ENCODE data around the gene ISG20. TPM values are rescaled to one million over a fixed set of nuclear protein-coding genes. Genes with fewer than 3 reads are reported as not detected.

Gene ISG20
- total RNA-seq, 1 experiment from 2014 or later = 9.7 TPM

DNA sequence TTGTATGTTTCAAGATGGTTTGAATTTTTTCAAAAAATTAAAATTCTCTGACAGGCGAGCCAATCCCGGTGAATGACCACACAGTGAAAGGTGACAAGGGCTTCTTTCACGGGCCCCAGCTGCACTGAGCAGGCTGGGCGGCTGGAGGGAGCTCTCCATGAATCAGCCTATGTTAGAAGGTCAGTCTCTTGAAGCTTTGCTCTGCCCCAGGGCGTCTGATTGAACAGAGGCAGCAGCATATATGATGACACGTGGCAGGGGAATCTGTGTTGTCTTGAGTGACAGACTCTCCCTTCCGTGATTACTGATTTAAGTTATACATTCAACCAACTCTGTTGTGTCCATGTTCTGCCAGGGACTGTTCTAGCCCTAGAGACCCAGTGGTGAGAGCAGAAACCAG lies 51.5 kb downstream of the ISG20 start:
- ChIA-PET CTCF (no interaction called here), POLR2A (interaction anchor here (0.7 kb wide), 1 partner anchor 23 kb away, joined by 3 read pairs; no protein-coding TSS in a partner anchor)
- H3K4me1 Mint-ChIP-seq (ENCODE audit: insufficient read depth, unreplicated experiment) = no peaks in the 10 kb centered on the region
- H3K36me3 Mint-ChIP-seq (ENCODE audit: insufficient read depth, unreplicated experiment) = peaks cover 7% of the 10 kb centered on the region
- TF ChIP-seq, protein P1, sequence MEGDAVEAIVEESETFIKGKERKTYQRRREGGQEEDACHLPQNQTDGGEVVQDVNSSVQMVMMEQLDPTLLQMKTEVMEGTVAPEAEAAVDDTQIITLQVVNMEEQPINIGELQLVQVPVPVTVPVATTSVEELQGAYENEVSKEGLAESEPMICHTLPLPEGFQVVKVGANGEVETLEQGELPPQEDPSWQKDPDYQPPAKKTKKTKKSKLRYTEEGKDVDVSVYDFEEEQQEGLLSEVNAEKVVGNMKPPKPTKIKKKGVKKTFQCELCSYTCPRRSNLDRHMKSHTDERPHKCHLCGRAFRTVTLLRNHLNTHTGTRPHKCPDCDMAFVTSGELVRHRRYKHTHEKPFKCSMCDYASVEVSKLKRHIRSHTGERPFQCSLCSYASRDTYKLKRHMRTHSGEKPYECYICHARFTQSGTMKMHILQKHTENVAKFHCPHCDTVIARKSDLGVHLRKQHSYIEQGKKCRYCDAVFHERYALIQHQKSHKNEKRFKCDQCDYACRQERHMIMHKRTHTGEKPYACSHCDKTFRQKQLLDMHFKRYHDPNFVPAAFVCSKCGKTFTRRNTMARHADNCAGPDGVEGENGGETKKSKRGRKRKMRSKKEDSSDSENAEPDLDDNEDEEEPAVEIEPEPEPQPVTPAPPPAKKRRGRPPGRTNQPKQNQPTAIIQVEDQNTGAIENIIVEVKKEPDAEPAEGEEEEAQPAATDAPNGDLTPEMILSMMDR (IDR thresholded peaks at IDR 0.05; ENCODE audit: unreplicated experiment) = no peak
- H3K27me3 Mint-ChIP-seq (ENCODE audit: insufficient read depth, unreplicated experiment) = peaks cover 26% of the 10 kb centered on the region
- no peak for DNase-seq (ENCODE audit: unreplicated experiment)
- no peak overlapping the region for H3K4me3 Mint-ChIP-seq (ENCODE audit: unreplicated experiment)
- H3K9me3 Mint-ChIP-seq (ENCODE audit: unreplicated experiment) = peaks cover 7% of the 10 kb centered on the region
- intact Hi-C loops (cut with micrococcal nuclease) = no loop called here
- no peak overlapping the region for H3K27ac Mint-ChIP-seq (ENCODE audit: low read depth, unreplicated experiment)
- BruUV-seq (replicated peaks) = no TSS peak

DNA sequence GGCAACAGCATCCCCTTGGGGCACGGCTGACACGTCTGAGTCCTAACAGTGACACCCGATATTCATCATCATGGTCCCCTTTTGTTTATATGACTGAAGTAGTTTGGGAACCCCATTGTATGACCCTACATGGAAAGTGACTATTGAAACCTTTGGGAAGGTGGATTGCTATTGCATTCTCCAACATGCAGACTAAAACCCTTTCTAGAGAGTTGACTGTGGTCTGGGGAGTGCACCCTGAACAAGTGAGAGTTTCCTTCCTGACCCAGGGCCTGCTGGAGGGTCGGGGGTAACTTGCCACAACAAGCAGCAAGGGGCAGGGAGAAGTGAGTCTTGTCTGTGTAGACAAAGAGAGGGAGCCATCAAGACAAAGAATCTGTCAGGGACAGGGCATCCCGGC lies 54.4 kb downstream of the ISG20 start:
- intact Hi-C loops (cut with micrococcal nuclease) = no loop called here
- BruUV-seq (replicated peaks) = no TSS peak
- no peak for DNase-seq (ENCODE audit: unreplicated experiment)
- H3K27ac Mint-ChIP-seq (ENCODE audit: low read depth, unreplicated experiment) = no peak overlapping the region
- H3K27me3 Mint-ChIP-seq (ENCODE audit: insufficient read depth, unreplicated experiment) = peaks cover 18% of the 10 kb centered on the region
- no peak overlapping the region for H3K4me3 Mint-ChIP-seq (ENCODE audit: unreplicated experiment)
- TF ChIP-seq, protein P1 (IDR thresholded peaks at IDR 0.05; ENCODE audit: unreplicated experiment) = no peak
- CTCF ChIA-PET = no interaction called here
- peaks cover 4% of the 10 kb centered on the region for H3K36me3 Mint-ChIP-seq (ENCODE audit: insufficient read depth, unreplicated experiment)
- H3K9me3 Mint-ChIP-seq (ENCODE audit: unreplicated experiment) = peaks cover 7% of the 10 kb centered on the region
- H3K4me1 Mint-ChIP-seq (ENCODE audit: insufficient read depth, unreplicated experiment) = no peaks in the 10 kb centered on the region
- POLR2A ChIA-PET = no interaction called here

DNA sequence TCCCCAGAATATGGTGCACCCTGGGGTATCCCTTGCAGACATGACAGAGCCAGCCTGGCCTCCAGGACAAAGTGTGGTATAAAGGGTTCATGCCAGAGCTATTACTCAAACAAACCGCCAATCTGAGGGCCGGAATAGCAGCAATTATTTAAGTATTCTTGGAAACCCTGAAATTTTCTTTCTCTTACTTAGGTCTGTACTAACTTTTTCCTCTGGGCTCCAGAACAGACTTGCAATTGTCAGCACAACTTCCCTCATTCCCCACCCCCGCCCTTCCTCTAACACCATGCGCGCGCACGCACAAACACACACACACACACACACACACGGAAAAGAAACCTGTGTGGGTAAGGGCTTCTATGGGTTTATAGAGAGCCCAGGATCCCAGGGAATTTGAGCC lies 56.3 kb downstream of the ISG20 start:
- H3K9me3 Mint-ChIP-seq (ENCODE audit: unreplicated experiment) = no peaks in the 10 kb centered on the region
- ChIA-PET POLR2A (no interaction called here), CTCF (interaction anchor here (1.0 kb wide), 1 partner anchor 37 kb away, joined by 3 read pairs; no protein-coding TSS in a partner anchor)
- H3K27me3 Mint-ChIP-seq (ENCODE audit: insufficient read depth, unreplicated experiment) = no peaks in the 10 kb centered on the region
- no peak for DNase-seq (ENCODE audit: unreplicated experiment)
- intact Hi-C loops (cut with micrococcal nuclease) = no loop called here
- H3K4me1 Mint-ChIP-seq (ENCODE audit: insufficient read depth, unreplicated experiment) = no peaks in the 10 kb centered on the region
- H3K36me3 Mint-ChIP-seq (ENCODE audit: insufficient read depth, unreplicated experiment) = no peaks in the 10 kb centered on the region
- H3K4me3 Mint-ChIP-seq (ENCODE audit: unreplicated experiment) = no peak overlapping the region
- no TSS peak for BruUV-seq (replicated peaks)
- H3K27ac Mint-ChIP-seq (ENCODE audit: low read depth, unreplicated experiment) = no peak overlapping the region
- TF ChIP-seq, protein P1 (IDR thresholded peaks at IDR 0.05; ENCODE audit: unreplicated experiment) = no peak

DNA sequence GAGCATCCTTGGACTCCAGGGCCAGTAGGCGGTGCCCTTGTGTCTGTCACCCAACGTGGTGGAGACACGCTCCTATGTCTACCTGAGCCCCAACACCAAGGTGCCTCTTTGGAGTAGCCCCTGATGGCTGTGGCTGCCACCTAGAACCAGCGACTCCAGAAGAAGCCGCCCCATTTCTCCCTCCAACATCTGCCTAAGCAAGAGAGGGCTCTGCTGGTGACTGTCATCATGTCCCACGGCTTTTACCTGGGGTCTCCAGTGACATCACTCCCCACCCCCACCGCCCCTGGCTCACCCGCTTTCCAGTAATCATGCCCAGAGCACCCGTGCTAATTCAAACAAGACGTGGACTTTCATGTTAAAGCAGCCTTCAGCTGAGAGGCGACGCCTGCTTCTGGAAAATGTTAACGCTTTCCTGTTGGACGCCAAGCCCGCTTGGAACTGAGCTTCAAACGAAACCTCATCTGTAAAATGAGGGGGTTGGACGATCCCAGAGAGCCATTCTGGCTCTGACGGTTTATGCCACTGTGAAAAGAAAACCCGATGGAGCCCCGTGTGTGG lies 57.0 kb downstream of the ISG20 start:
- H3K27me3 Mint-ChIP-seq (ENCODE audit: insufficient read depth, unreplicated experiment) = no peaks in the 10 kb centered on the region
- no peaks in the 10 kb centered on the region for H3K4me1 Mint-ChIP-seq (ENCODE audit: insufficient read depth, unreplicated experiment)
- POLR2A ChIA-PET = no interaction called here
- intact Hi-C loops (cut with micrococcal nuclease) = no loop called here
- BruUV-seq (replicated peaks) = no TSS peak
- no peak for DNase-seq (ENCODE audit: unreplicated experiment)
- no peaks in the 10 kb centered on the region for H3K9me3 Mint-ChIP-seq (ENCODE audit: unreplicated experiment)
- TF ChIP-seq, protein P1 (IDR thresholded peaks at IDR 0.05; ENCODE audit: unreplicated experiment) = no peak
- H3K36me3 Mint-ChIP-seq (ENCODE audit: insufficient read depth, unreplicated experiment) = no peaks in the 10 kb centered on the region
- no peak overlapping the region for H3K4me3 Mint-ChIP-seq (ENCODE audit: unreplicated experiment)
- CTCF ChIA-PET = interaction anchor here (1.2 kb wide), 1 partner anchor 182 kb away, joined by 3 read pairs; no protein-coding TSS in a partner anchor
- H3K27ac Mint-ChIP-seq (ENCODE audit: low read depth, unreplicated experiment) = no peak overlapping the region

Measured in MCF 10A (cell line).